C4-2B (cell line): ENCODE measurements around the gene TSPAN9.

Experiments used
- H3K27ac ChIP-seq: fragments of 450-650 bp; 2 replicates; pipeline ENCODE4 v1.5.1; 2017
- ZFX ChIP-seq: fragments of 450-650 bp; IDR thresholded peaks from 2 replicates; pipeline ENCODE4 v1.6.1; 2017
- TF ChIP-seq, protein P1 (sequence below): fragments of 450-650 bp; conservative IDR thresholded peaks from 2 replicates; pipeline ENCODE4 v1.5.1; 2017; ENCODE audit warnings: mild to moderate bottlenecking

The TSPAN9 gene

DNA sequence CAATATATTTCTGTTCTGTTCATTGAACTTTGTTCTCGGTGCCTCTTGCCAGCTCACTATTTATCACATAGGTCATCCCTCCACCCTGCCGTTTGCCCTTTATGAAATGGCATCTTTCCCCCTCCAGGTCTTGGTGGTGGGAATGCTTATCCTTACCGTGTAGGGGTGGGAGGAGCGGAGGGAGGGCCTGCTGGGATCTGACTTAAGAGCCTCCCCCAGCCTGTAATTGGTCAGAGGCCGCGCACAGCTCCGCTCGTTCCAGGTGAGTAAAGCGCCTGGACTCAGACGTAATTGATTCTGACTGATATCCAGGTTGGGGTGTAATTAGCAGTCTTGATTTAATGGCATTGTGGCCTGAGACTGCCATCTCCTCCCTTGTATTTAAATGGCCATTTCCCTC is 185.3 kb downstream of the TSPAN9 start:
- TF ChIP-seq, protein P1, sequence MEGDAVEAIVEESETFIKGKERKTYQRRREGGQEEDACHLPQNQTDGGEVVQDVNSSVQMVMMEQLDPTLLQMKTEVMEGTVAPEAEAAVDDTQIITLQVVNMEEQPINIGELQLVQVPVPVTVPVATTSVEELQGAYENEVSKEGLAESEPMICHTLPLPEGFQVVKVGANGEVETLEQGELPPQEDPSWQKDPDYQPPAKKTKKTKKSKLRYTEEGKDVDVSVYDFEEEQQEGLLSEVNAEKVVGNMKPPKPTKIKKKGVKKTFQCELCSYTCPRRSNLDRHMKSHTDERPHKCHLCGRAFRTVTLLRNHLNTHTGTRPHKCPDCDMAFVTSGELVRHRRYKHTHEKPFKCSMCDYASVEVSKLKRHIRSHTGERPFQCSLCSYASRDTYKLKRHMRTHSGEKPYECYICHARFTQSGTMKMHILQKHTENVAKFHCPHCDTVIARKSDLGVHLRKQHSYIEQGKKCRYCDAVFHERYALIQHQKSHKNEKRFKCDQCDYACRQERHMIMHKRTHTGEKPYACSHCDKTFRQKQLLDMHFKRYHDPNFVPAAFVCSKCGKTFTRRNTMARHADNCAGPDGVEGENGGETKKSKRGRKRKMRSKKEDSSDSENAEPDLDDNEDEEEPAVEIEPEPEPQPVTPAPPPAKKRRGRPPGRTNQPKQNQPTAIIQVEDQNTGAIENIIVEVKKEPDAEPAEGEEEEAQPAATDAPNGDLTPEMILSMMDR: no peak
- TF ChIP-seq ZFX: no peak
- H3K27ac ChIP-seq: no peak overlapping the region

DNA sequence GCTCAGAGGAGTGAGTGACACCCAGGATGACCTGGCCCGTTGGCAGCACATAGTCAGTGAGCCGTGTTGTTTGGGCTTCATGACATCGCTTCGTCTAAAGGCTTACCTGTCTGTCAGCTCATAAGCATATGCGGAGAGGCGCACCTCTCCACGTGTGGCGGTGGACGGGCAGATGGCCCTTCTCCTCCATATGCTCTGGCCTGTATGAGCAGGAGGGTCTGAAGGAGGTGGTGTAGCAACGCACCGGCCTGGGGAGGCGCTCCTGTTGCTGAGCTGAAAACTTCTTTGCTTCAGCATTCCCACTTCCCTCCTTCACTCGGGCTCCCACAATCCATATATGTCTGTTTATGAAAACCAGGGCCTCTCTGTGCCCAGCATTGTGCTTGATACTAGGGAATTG is 186.1 kb downstream of the TSPAN9 start:
- no peak overlapping the region for H3K27ac ChIP-seq
- TF ChIP-seq, protein P1: no peak

DNA sequence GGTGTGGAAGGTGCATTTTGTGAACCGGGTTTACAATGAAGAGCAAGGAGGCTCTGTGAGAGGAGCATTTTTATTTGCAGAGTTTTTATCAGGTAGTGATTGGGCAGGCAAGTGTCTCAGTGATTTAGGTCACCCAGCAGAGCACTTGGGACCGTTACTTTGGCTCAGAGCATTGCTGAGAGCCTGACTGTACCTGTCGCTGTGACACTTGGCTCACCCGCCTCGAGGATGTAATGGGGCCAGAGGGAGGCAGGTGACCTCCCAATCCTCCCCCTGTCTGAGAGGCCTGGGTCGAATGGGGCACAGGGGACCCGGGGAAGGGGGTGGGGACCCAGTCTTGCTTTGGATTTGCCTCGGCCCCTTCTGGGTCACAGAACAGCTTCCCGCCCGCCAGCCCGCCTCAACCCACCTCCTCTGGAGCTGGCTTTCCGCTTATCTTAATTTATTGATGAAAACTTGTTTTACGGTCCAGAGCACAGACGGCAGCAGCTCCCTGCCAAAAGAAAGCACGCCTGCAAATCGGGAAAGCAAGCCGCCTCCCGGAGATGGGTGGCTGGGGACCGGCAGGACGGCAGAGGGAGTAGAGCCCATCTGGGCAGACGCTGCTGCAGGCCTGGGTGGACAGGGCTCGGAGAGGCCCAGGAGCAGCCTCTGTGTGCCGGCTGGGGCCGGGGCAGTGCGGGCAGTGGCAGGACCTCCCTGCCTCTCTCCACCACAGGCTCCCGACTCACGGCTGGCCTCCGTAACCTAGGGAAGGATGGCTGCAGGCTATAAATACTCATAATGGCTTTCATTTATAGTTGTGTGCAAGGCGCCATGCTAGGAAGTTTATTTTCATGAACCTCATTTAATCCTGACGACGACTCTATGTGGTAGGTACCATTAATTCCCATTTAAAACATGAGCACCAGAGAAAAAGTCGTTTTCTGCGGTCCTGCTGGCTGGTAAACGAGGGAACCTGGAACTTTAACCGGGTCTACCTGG is 187.1 kb downstream of the TSPAN9 start:
- TF ChIP-seq, protein P1: no peak
- no peak for TF ChIP-seq ZFX
- H3K27ac ChIP-seq: no peak overlapping the region

DNA sequence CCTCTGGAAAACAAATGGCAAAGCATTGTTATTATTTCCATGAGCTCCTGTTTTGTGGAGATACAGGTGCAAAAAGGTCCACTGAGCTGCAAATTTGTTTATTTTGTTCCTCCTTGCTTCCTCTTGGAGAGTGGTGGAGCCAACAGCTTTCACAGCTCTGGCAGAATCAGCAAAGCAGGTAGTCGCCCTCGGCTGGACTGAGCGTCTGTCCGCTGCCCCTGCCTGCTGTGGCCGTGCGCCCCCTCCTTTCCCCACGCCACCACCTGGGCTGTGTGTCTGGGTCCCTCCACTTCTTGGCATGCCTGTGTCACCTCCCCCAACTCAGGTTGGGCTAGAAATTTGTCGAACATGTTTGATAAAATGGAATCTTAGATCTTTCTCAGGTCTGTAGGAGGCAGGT is 188.2 kb downstream of the TSPAN9 start:
- TF ChIP-seq, protein P1: no peak
- TF ChIP-seq ZFX: no peak

DNA sequence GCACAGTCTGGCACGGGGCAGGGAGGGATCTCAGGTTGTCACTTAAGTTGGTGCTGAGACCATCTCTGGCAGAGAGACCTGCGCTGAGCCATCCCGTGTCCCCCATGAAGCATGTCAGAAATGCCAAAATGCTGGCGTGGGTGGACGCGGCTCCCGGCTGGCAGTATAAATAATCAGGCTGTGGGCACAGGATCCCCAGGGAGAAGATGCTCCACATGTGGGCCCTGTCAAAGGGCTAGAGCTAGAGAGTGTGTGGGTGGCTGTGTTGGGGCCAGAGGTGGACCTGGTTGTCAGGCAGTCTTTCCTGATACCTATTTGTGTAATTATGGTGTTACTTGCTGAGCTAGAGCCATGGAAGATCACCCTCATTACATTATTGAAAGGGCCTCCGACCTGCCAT is 189.5 kb downstream of the TSPAN9 start:
- TF ChIP-seq, protein P1: no peak
- no peak for TF ChIP-seq ZFX
- no peak overlapping the region for H3K27ac ChIP-seq

More for the DNA sequence above, 188.2 kb downstream of the TSPAN9 start:
- no peak overlapping the region for H3K27ac ChIP-seq

DNA sequence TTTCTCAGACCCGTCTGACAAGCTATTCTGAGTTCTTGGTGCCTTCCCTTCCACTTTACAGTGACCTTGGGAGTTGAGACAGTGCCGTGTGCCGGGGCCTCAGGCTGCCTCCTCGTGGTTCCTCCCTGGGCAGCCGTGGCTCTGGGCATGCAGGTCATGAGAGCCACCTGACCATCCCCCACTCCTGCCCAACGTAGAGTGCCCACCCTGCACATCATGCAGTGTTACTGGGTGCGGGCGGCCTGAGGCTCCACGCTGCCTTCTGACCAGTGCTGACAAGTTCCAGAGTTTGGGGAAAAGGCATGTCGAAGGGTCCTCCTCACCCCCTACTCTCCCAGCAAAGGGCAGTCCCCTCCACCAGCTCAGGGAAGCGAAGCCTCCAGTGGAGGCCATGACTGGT is 190.5 kb downstream of the TSPAN9 start:
- TF ChIP-seq, protein P1: no peak
- TF ChIP-seq ZFX: no peak
- no peak overlapping the region for H3K27ac ChIP-seq

DNA sequence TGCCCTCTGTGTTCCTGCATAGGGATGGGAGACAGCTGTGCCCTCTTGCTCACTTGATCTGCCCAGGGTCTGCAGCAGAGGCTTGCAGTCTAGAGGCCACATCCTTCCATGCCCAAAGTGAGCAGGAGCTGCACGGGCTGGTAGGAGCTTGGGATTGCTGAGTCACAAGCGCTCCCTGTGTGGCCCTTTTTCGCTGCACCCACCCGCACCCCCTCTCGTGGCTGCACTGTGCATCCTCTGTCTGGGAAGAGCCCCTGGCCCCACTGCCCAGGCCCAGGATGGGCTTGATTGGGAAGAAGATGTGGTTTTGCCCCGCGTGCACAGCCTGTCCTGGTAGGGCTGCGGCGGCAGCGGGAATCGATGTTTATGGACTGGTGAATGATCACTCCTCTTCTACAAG is 192.4 kb downstream of the TSPAN9 start:
- no peak for TF ChIP-seq ZFX
- TF ChIP-seq, protein P1: no peak
- H3K27ac ChIP-seq: no peak overlapping the region
